ENCODE results near the gene RIPPLY3. TPM values are rescaled to one million over a fixed set of nuclear protein-coding genes. Genes with fewer than 3 reads are reported as not detected.
"Not testable (repeated sequence)": the region's sequence is repeated elsewhere in the genome, so short reads cannot be mapped to it uniquely, and the experiment has no call there.

The RIPPLY3 gene
- total RNA-seq, 2 experiments from 2014 or later: 0.08 TPM; not detected in 1

- ChIA-PET CTCF (interaction anchor here (1.0 to 2.2 kb wide), 4 partner anchors 11 to 107 kb away, joined by 3 to 23 read pairs (median 7); partner anchors contain the start of gene HLCS), POLR2A (interaction anchor here (1.0 kb wide), 1 partner anchor 10 kb away, joined by 3 read pairs; the partner anchor contains the start of gene HLCS)
Measured at GRCh38 chr21:36976882-36977651, 29.4 kb upstream of the RIPPLY3 start.

GRCh38 chr21:36980280-36981048, 26.0 kb upstream of the RIPPLY3 start:
- POLR2A ChIA-PET: no interaction called here

GRCh38 chr21:36981049-36981391, 25.5 kb upstream of the RIPPLY3 start:
- ChIA-PET CTCF (no interaction called here), POLR2A (no interaction called here)

More at GRCh38 chr21:36980280-36981048, 26.0 kb upstream of the RIPPLY3 start:
- CTCF ChIA-PET: interaction anchor here (0.8 kb wide), 1 partner anchor 31 kb away, joined by 4 read pairs; no protein-coding TSS in a partner anchor

DNA sequence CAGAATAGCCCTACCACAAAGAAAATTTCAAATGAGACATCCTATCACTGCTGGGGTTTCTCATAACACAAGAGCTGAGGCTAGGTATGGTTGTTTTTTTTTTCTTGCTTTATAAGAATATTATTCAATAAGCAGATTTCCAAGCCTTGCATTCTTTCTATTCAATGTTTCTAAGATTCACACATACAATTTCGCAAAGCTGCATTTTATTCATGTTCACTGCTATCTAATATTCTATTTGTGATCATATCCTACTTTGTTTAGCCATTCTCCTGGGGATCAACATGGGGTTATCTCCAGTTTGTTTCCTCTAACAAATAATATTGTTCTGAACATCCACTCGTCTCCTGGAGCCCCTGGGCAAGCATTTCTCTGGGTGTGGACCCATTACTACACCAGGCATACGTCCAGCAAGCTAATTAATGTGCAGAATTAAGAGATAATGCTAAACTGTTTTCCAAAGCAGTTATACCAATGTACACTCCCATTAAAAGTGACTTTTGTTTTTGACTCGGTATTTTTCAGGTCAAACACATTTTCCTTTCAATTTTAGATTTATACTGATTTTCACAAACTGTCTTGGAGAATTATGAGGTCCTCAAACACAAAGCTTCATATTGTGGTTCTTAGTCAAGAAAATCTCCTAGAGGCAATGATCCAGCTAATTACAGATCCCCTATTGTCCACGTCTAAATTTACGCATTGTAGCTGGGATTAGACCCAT, 24.4 kb upstream of the RIPPLY3 start:
- CTCF ChIA-PET: no interaction called here

GRCh38 chr21:36985751-36986594, 20.5 kb upstream of the RIPPLY3 start:
- ChIA-PET CTCF (no interaction called here), POLR2A (no interaction called here)

More for the DNA sequence above, 24.4 kb upstream of the RIPPLY3 start:
- POLR2A ChIA-PET: no interaction called here

- POLR2A ChIA-PET: interaction anchor here (0.6 kb wide), 1 partner anchor 19 kb away, joined by 3 read pairs; the partner anchor contains the start of gene RIPPLY3
- CTCF ChIA-PET: no interaction called here
Measured at GRCh38 chr21:36987845-36988244, 18.7 kb upstream of the RIPPLY3 start.

GRCh38 chr21:36988536-36988935, 18.0 kb upstream of the RIPPLY3 start:
- ChIA-PET POLR2A (no interaction called here), CTCF (interaction anchor here (0.7 to 2.9 kb wide), 4 partner anchors 11 to 184 kb away, joined by 3 to 23 read pairs (median 5); no protein-coding TSS in a partner anchor)

DNA sequence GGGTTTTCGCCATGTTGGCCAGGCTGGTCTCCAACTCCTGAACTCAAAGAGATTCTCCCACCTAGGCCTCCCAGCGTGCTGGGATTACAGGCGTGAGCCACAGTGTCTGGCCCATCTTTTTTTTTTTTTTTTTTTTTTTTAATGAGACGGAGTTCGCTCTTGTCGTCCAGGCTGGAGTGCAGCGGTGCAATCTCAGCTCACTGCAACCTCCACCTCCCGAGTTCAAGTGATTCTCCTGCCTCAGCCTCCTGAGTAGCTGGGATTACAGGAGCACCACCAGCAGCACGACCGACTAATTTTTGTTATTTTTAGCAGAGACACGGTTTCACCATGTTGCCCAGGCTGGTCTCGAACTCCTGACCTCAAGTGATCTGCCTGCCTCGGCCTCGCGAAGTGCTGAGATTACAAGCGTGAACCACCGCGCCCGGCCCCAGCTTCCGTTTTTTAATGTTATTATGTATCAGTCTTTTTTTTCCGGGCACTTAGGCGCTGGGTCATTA, 17.3 kb upstream of the RIPPLY3 start:
- POLR2A ChIA-PET: interaction anchor here (0.6 to 0.7 kb wide), 2 partner anchors 31 to 249 kb away, joined by 4 to 12 read pairs; no protein-coding TSS in a partner anchor
- CTCF ChIA-PET: interaction anchor here (0.5 to 2.9 kb wide), 11 partner anchors 12 to 186 kb away, joined by 3 to 24 read pairs (median 4); no protein-coding TSS in a partner anchor

DNA sequence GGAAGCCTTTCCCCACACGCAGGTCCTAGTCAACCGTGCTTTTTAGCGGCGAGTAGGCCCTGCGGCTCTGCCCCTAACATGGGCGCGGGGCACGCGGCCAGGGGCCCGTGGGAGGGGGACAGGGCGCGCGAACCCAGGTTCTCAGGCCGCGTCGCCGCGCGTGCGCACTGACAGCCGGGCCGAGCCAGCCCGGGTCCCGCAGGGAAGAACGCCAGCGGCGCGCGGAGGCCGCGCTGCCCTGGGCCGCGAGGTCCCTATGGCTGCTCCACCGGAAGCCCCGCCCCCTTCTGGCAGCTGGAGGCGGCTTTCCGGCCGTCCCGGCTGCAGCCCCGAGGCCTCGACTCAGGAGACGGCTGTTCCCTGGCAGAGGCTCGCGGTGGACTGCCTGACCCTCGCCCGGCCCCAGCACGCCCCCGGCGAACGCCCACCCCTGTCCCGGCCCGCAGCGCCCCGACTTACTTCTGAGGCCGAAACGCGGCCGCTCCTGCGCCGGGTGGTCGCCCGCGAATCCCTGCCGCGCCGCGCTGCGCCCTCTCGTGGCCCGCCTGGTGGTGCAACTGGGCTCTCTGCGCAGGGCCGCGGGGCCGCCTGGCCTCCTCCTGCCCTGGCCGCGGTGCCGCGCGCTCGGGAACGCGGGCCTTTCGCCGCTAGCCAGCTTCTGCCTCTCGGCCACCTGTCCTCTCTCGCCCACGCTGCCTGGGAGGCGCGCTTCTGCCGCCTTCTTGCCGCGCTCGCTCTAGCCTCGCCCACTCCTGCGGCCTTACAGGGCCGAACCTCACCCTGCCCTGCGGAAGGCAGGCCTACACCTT, 16.6 kb upstream of the RIPPLY3 start:
- CTCF ChIA-PET: interaction anchor here (0.6 to 2.9 kb wide), 13 partner anchors 11 to 130 kb away, joined by 3 to 24 read pairs (median 4); no protein-coding TSS in a partner anchor

DNA sequence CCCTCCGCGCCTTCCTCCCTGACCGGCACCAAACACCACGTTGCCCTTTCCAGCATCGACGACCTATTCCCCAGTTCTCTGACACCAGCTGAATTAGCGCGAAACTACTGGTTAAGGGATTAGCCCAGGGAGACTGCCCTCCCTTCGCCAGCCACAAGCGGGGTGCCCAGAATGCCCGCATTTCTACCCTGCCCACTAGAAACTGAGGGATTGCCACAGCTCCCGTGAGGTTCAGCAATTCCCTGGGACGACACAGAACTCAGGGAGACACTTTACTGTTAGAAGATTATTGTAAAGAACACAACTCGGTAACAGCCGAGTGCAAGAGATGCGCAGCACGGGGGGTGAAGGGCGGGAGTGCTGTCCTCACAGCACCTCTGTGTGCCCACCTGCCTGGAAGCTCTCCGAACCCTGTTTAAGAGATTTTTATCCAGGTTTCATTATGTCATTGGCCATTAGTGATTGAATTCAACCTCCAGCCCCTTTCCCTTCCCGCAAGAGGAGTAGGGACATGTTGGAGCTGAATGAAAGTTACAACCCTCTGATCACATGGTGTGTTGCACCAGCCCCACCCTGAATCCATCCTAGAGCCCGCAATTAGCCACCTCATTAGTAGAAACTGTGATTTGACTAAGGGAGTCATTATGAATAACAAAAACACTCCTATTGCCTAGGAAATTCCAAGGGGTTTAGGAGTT, 15.8 kb upstream of the RIPPLY3 start:
- ChIA-PET CTCF (interaction anchor here (1.0 to 2.9 kb wide), 9 partner anchors 10 to 129 kb away, joined by 3 to 24 read pairs (median 4); no protein-coding TSS in a partner anchor), POLR2A (interaction anchor here (0.6 kb wide), 1 partner anchor 25 kb away, joined by 5 read pairs; no protein-coding TSS in a partner anchor)

More for the DNA sequence above, 16.6 kb upstream of the RIPPLY3 start:
- POLR2A ChIA-PET: interaction anchor here (0.6 to 0.7 kb wide), 3 partner anchors 23 to 249 kb away, joined by 3 to 12 read pairs (median 4); partner anchors contain the start of gene HLCS

- POLR2A ChIA-PET: no interaction called here
Measured at GRCh38 chr21:36992671-36993070, 13.8 kb upstream of the RIPPLY3 start.

DNA sequence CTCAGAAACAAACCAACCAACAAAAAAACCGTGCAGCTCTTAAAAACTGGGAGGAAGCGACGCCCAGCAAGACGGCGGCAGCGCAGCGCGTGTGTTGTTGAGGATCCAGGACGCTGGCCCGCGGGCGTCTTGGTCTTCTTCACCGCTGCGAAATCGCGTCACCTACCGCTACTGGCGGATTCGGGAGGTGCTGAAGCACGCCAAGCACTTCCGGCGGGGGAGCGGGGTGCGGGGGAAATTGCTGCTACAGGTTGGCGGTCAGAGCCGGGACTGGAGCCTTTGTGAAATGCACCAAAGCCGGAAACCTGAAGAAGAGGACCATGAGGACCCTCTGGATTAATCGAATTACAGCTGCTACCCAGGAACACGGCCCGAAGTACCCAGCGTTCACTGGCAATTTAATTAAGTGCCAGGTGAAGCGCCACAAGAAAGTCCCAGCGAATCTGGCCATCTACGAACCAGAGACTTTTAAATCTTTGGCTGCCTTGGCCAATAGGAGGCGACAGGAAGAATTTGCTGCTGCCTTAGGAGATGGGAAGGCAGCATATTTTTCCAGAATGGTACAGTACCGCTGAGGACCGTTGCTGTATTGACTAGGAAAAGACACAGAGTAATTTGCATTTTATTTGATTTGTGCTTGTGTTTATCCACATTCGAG, 11.9 kb upstream of the RIPPLY3 start:
- ChIA-PET POLR2A (no interaction called here), CTCF (no interaction called here)

More at GRCh38 chr21:36992671-36993070, 13.8 kb upstream of the RIPPLY3 start:
- CTCF ChIA-PET: no interaction called here

- CTCF ChIA-PET, POLR2A ChIA-PET: not testable (repeated sequence)
Measured at GRCh38 chr21:36995285-36995684, 11.2 kb upstream of the RIPPLY3 start.

GRCh38 chr21:36999131-36999898, 7.2 kb upstream of the RIPPLY3 start:
- ChIA-PET POLR2A (no interaction called here), CTCF (interaction anchor here (4.5 kb wide), 1 partner anchor 9 kb away, joined by 24 read pairs; no protein-coding TSS in a partner anchor)

DNA sequence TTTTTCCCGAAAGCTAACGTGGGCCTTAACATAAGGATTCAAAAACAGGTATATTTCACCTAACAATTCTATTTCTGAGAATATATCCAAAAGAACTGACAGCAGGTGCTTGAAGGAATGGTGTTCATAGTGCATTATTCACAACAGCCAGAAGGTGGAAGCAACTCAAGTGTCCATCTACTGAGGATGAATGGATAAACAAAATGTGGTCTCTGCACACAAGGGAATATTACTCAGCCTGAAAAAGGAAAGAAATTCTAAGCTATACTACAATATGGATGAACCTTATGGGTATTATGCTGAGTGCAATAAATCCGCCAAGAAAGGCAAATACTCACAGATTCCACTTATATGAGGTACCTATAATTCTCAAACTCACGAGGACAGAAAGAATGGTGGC, 6.1 kb upstream of the RIPPLY3 start:
- ChIA-PET CTCF (interaction anchor here (4.5 kb wide), 1 partner anchor 10 kb away, joined by 24 read pairs; no protein-coding TSS in a partner anchor), POLR2A (interaction anchor here (0.6 kb wide), 1 partner anchor 611 kb away, joined by 7 read pairs; no protein-coding TSS in a partner anchor)

All from activated CD8-positive, alpha-beta memory T cell treated with anti-CD3 and anti-CD28 coated beads for 36 hours (primary cell).